Ascending aorta (tissue), 2 donors: Measurements from ENCODE around the gene GCM1. TPM values are rescaled to one million over a fixed set of nuclear protein-coding genes. Genes with fewer than 3 reads are reported as not detected.

Experiments used
- DNase-seq, 2 donors: peaks; one replicate each; pipeline ENCODE4 v3.0.0-alpha.2; 2019; ENCODE audit warnings: low spot score in 2 of 2
- H3K27ac ChIP-seq, 2 donors: fragments of 200-600 bp; sonication (generic); one replicate each; pipeline ENCODE4 v1.5.1; 2016 to 2017; ENCODE audit warnings: mild to moderate bottlenecking in 1 of 2
- H3K27me3 ChIP-seq: fragments of 200-600 bp; sonication (generic); one replicate; pipeline ENCODE4 v1.5.1; 2017
- H3K36me3 ChIP-seq, 2 donors: fragments of 200-600 bp; sonication (generic); one replicate each; pipeline ENCODE4 v1.5.1; 2016
- H3K4me1 ChIP-seq, 2 donors: fragments of 200-600 bp; sonication (generic); one replicate each; pipeline ENCODE4 v1.5.1; 2016 to 2017; ENCODE audit warnings: mild to moderate bottlenecking in 1 of 2
- H3K4me3 ChIP-seq, 2 donors: fragments of 200-600 bp; sonication (generic); one replicate each; pipeline ENCODE4 v1.5.1; 2016 to 2017; ENCODE audit warnings: mild to moderate bottlenecking in 1 of 2
- H3K9me3 ChIP-seq, 2 donors: fragments of 200-600 bp; sonication (generic); one replicate each; pipeline ENCODE4 v1.5.1; 2016
- intact Hi-C: fragments of 100-400 bp; cut with DNase I; formaldehyde crosslinking; loops from one replicate; pipeline ENCODE4 v1.15.1; 2023
- total RNA-seq: library from RNA; depleted of rRNA; stranded (reverse); fragments of >200 nt; gene quantifications from one replicate; pipeline ENCODE4 v1.1.0, GENCODE V29; 2016
- TF ChIP-seq, protein P1 (sequence below), 3 experiments: fragments of 200-600 bp in 2 of 3; fragments of 450-650 bp in 1 of 3; sonication (generic) in 2 of 3; IDR thresholded peaks; one replicate each; pipeline ENCODE4 v1.5.1; 2016 to 2019; ENCODE audit warnings: antibody characterized with exemption in 3 of 3, mild to moderate bottlenecking in 1 of 3, moderate library complexity in 1 of 3

Gene GCM1
- total RNA-seq, 1 donor from 2014 or later: not detected

DNA sequence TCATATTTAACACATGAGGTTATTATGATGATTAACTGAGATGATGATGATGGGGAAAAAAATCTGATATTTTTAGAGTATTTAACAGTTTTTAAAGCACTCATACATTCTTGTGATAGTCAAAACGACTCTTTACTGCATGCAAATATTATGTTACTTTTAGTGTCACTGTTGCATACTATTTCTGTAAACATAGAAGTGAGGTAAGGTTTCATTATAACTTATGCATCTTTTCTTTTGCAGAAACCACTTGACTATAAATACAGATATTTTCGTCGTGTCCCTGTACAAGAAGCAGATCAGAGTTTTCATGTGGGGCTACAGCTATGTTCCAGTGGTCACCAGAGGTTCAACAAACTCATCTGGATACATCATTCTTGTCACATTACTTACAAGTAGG is 53.4 kb downstream of the GCM1 start:
- H3K4me1 ChIP-seq: no peaks in the 10 kb centered on the region
- intact Hi-C loops: no loop called here
- TF ChIP-seq, protein P1, sequence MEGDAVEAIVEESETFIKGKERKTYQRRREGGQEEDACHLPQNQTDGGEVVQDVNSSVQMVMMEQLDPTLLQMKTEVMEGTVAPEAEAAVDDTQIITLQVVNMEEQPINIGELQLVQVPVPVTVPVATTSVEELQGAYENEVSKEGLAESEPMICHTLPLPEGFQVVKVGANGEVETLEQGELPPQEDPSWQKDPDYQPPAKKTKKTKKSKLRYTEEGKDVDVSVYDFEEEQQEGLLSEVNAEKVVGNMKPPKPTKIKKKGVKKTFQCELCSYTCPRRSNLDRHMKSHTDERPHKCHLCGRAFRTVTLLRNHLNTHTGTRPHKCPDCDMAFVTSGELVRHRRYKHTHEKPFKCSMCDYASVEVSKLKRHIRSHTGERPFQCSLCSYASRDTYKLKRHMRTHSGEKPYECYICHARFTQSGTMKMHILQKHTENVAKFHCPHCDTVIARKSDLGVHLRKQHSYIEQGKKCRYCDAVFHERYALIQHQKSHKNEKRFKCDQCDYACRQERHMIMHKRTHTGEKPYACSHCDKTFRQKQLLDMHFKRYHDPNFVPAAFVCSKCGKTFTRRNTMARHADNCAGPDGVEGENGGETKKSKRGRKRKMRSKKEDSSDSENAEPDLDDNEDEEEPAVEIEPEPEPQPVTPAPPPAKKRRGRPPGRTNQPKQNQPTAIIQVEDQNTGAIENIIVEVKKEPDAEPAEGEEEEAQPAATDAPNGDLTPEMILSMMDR (IDR thresholded peaks at IDR 0.05): no peak
- no peak for DNase-seq
- no peak overlapping the region for H3K27ac ChIP-seq
- H3K9me3 ChIP-seq: no peaks in the 10 kb centered on the region
- no peaks in the 10 kb centered on the region for H3K27me3 ChIP-seq
- H3K4me3 ChIP-seq: no peak overlapping the region
- H3K36me3 ChIP-seq: peaks cover 69 to 99% of the 10 kb centered on the region in 2 donors

DNA sequence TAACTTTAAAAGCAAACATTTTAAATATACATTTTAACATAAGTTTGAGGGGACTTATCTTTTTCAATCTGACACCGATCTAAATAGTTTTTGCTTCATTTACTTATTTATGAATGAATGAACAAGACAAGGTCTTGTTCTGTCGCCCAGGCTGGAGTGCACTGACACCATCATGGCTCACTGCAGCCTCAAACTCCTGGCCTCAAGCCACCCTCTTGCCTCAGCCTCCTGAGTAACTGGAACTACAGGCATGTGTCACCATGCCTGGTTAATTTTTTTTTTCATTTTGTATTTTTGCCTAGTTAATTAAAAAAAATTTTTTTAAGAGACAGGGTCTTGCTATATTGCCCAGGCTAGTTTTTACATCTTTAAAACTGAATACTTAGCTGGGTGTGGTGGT is 58.1 kb downstream of the GCM1 start:
- intact Hi-C loops: no loop called here
- no peak for DNase-seq
- Histone ChIP-seq H3K4me1 (no peaks in the 10 kb centered on the region), H3K27me3 (no peaks in the 10 kb centered on the region), H3K36me3 (peaks cover 59 to 82% of the 10 kb centered on the region in 2 donors), H3K9me3 (no peaks in the 10 kb centered on the region), H3K27ac (no peak overlapping the region), H3K4me3 (no peak overlapping the region)
- TF ChIP-seq, protein P1 (IDR thresholded peaks at IDR 0.05): no peak

DNA sequence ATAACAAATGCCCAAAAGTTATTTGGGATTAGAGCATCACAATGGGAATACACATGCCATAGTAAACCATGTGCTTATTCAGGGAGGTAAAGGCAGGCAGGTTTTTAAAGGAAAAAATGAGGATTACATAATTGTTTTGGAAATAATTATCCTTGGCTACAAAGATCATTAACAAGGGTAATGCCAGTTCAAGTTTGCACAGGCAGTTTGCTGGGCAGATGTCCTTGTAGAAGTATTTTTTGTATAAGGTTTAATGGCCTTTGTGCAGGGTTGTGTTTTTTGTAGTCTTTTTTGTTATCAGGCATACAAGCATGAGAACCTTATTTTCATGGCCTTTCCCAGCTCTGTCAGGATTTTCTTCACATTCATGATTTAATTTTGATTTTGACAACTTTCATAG is 58.7 kb downstream of the GCM1 start:
- Histone ChIP-seq H3K27ac (no peak overlapping the region), H3K4me1 (no peaks in the 10 kb centered on the region), H3K27me3 (no peaks in the 10 kb centered on the region), H3K36me3 (peaks cover 56 to 76% of the 10 kb centered on the region in 2 donors), H3K4me3 (no peak overlapping the region), H3K9me3 (no peaks in the 10 kb centered on the region)
- TF ChIP-seq, protein P1 (IDR thresholded peaks at IDR 0.05): no peak
- no peak for DNase-seq
- intact Hi-C loops: no loop called here

DNA sequence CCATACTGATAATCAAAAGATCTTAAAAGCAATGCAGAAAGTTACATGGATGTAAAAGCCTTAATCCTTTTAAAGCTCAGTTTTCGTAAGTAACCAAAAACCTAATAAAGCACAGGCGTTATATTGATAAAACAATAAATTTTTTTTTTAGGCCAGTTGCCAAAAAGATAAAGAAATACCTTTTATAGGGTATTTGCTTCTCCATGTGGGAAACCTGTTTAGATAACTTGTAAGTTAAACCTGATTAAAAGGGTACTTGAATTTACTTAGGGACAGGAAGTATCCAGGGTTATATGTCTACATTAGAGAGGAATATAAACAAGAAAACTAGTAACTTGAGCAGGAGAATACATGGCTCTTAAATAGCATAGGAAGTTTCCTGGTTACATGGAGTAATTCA is 62.3 kb downstream of the GCM1 start:
- intact Hi-C loops: no loop called here
- Histone ChIP-seq H3K4me1 (no peaks in the 10 kb centered on the region), H3K27me3 (no peaks in the 10 kb centered on the region), H3K36me3 (peaks cover 58 to 76% of the 10 kb centered on the region in 2 donors), H3K27ac (no peak overlapping the region), H3K9me3 (no peaks in the 10 kb centered on the region), H3K4me3 (no peak overlapping the region)
- TF ChIP-seq, protein P1 (IDR thresholded peaks at IDR 0.05): no peak
- DNase-seq: no peak

DNA sequence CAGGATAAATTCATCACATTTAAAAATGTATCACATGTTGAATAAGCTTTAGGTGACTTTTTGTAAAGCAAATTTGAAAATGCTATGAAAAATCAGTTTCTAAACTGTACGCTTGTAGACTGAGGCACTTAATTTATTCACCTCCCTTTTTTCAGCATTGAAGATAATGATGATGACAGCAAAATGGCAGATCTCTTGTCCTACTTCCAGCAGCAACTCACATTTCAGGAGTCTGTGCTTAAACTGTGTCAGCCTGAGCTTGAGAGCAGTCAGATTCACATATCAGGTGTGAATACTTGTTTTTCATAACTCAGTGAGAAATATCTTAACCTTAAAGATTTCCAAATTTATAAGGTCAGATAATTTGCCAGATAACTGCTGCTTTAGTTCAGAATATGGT is 67.8 kb downstream of the GCM1 start:
- TF ChIP-seq, protein P1 (IDR thresholded peaks at IDR 0.05): no peak
- no peaks in the 10 kb centered on the region for H3K27me3 ChIP-seq
- H3K4me1 ChIP-seq: no peaks in the 10 kb centered on the region
- peaks cover 76 to 78% of the 10 kb centered on the region in 2 donors for H3K36me3 ChIP-seq
- DNase-seq: no peak
- no peak overlapping the region for H3K27ac ChIP-seq
- H3K9me3 ChIP-seq: no peaks in the 10 kb centered on the region
- intact Hi-C loops: no loop called here
- H3K4me3 ChIP-seq: no peak overlapping the region

Other genes starting within 250 kb of the GCM1 start
- gene GSTA3, start 239.1 kb downstream of the GCM1 start, total RNA-seq: not detected
- gene GSTA4, start 153.6 kb downstream of the GCM1 start, total RNA-seq: 1.7 TPM
- 8.4 TPM for gene CILK1, start 87.0 kb downstream of the GCM1 start, total RNA-seq
- 34.1 TPM for gene FBXO9, start 83.4 kb downstream of the GCM1 start, total RNA-seq
- 53.7 TPM for gene ELOVL5, start 200.1 kb upstream of the GCM1 start, total RNA-seq